DMS114 treated with DMSO at 0.1 percent for 48 hours (cell line): Measurements from ENCODE around the gene TOMM20.
"Not testable (repeated sequence)": the region's sequence is repeated elsewhere in the genome, so short reads cannot be mapped to it uniquely, and the experiment has no call there.

Source experiments
- DNase-seq: peaks from one replicate; lab custom pipeline; 2025; ENCODE audit not compliant: unreplicated experiment; lab: John Stamatoyannopoulos, UW

TOMM20 gene

GRCh38 chr1:235128456-235129328 is at the start of gene TOMM20:
TOMM20 (minus strand) TSS chr1:235128837; CDS start chr1:235128715, 122 bp downstream.
- DNase-seq = peak; percentile 92

GRCh38 chr1:235176486-235176885 is 47.8 kb upstream of the TOMM20 start:
- no peak for DNase-seq

- no peak for DNase-seq
Observed at GRCh38 chr1:235169986-235170385, 41.3 kb upstream of the TOMM20 start.

GRCh38 chr1:235168375-235168774 is 39.7 kb upstream of the TOMM20 start:
- DNase-seq = no peak

GRCh38 chr1:235161685-235162327 is 33.2 kb upstream of the TOMM20 start:
- DNase-seq = no peak

GRCh38 chr1:235160957-235161684 is 32.5 kb upstream of the TOMM20 start, which contains the start of gene RBM34:
RBM34 (minus strand) TSS chr1:235161250; CDS start chr1:235161226, 24 bp downstream.
- DNase-seq = peak; percentile 87

- DNase-seq = peak; percentile 56
Observed at GRCh38 chr1:235160383-235160956, 31.8 kb upstream of the TOMM20 start.

GRCh38 chr1:235159930-235160329 is 31.3 kb upstream of the TOMM20 start:
- not testable (repeated sequence) for DNase-seq

GRCh38 chr1:235159284-235159683 is 30.6 kb upstream of the TOMM20 start:
- DNase-seq = not testable (repeated sequence)

- DNase-seq = no peak
Observed at GRCh38 chr1:235158680-235159079, 30.0 kb upstream of the TOMM20 start.

- DNase-seq = no peak
Observed at GRCh38 chr1:235157150-235157549, 28.5 kb upstream of the TOMM20 start.

- no peak for DNase-seq
Observed at GRCh38 chr1:235156740-235157139, 28.1 kb upstream of the TOMM20 start.

GRCh38 chr1:235156265-235156664 is 27.6 kb upstream of the TOMM20 start:
- DNase-seq = no peak

GRCh38 chr1:235152235-235152634 is 23.6 kb upstream of the TOMM20 start:
- DNase-seq = no peak

GRCh38 chr1:235151033-235151432 is 22.4 kb upstream of the TOMM20 start:
- DNase-seq = no peak

- no peak for DNase-seq
Observed at GRCh38 chr1:235149824-235150223, 21.2 kb upstream of the TOMM20 start.

GRCh38 chr1:235147269-235147668 is 18.6 kb upstream of the TOMM20 start:
- no peak for DNase-seq

- no peak for DNase-seq
Observed at GRCh38 chr1:235145639-235146038, 17.0 kb upstream of the TOMM20 start.

- no peak for DNase-seq
Observed at GRCh38 chr1:235142991-235143390, 14.4 kb upstream of the TOMM20 start.

- DNase-seq = no peak
Observed at GRCh38 chr1:235139315-235139714, 10.7 kb upstream of the TOMM20 start.

GRCh38 chr1:235138821-235139220 is 10.2 kb upstream of the TOMM20 start:
- DNase-seq = no peak
